CD14-positive monocyte (primary cell): ENCODE data around the gene MC4R. TPM values are rescaled to one million over a fixed set of nuclear protein-coding genes. Genes with fewer than 3 reads are reported as not detected.

ENCODE experiments used
- DNase-seq, 3 donors: peaks; one replicate each; pipeline ENCODE4 v3.0.0-alpha.2; 2011 to 2022
- H2AFZ ChIP-seq: 2 replicates; pipeline ENCODE4 v1.6.0; 2012; ENCODE audit warnings: mild to moderate bottlenecking, low read depth, low read length, inconsistent platforms; ENCODE audit not compliant: insufficient read depth, poor library complexity, severe bottlenecking
- H3K27ac ChIP-seq, 2 donors: 1 replicate in 1 of 2; 2 replicates in 1 of 2; pipeline ENCODE4 v1.5.1; 2012 to 2013; ENCODE audit warnings: low read length in 2 of 2, control low read depth in 1 of 2, inconsistent platforms in 1 of 2, low read depth in 1 of 2, mild to moderate bottlenecking in 1 of 2
- H3K27me3 ChIP-seq, 2 donors: one replicate each; pipeline versions ENCODE4 v1.6.0 to v1.6.1; 2011 to 2013; ENCODE audit warnings: low read length in 2 of 2; ENCODE audit not compliant: control insufficient read depth in 2 of 2, insufficient read depth in 2 of 2
- H3K36me3 ChIP-seq, 2 donors: replicated peaks in 1 of 2; 1 replicate in 1 of 2; 2 replicates in 1 of 2; pipeline versions ENCODE4 v1.5.1 to v1.6.1; 2012 to 2013; ENCODE audit warnings: low read length in 2 of 2, control low read depth in 1 of 2, inconsistent platforms in 1 of 2, mild to moderate bottlenecking in 1 of 2; ENCODE audit not compliant: insufficient read depth in 2 of 2, control insufficient read depth in 1 of 2
- H3K4me1 ChIP-seq, 2 donors: 1 replicate in 1 of 2; 2 replicates in 1 of 2; pipeline versions ENCODE4 v1.5.1 to v1.6.1; 2012 to 2013; ENCODE audit warnings: low read length in 2 of 2, control low read depth in 1 of 2, inconsistent platforms in 1 of 2, mild to moderate bottlenecking in 1 of 2, moderate library complexity in 1 of 2; ENCODE audit not compliant: insufficient read depth in 2 of 2, control insufficient read depth in 1 of 2
- H3K4me2 ChIP-seq: replicated peaks from 2 replicates; pipeline ENCODE3; 2012; ENCODE audit warnings: low read length, moderate library complexity, mild to moderate bottlenecking; ENCODE audit not compliant: poor library complexity, severe bottlenecking; ENCODE audit errors: extremely low read depth
- H3K4me3 ChIP-seq, 3 experiments: fragments of 200-600 bp in 1 of 3; sonication (generic) in 1 of 3; replicated peaks in 1 of 3; 1 replicate in 2 of 3; 2 replicates in 1 of 3; pipeline ENCODE4 v1.5.1; 2011 to 2013; ENCODE audit warnings: low read length in 3 of 3, mild to moderate bottlenecking in 3 of 3, control low read depth in 2 of 3, low read depth in 2 of 3, inconsistent platforms in 1 of 3, moderate library complexity in 1 of 3
- H3K79me2 ChIP-seq: 2 replicates; pipeline ENCODE4 v1.6.0; 2012; ENCODE audit warnings: mild to moderate bottlenecking, control low read depth, inconsistent platforms, low read length, moderate library complexity; ENCODE audit not compliant: insufficient read depth
- H3K9ac ChIP-seq: 2 replicates; pipeline ENCODE4 v1.6.0; 2017; ENCODE audit warnings: low read length, mild to moderate bottlenecking; ENCODE audit not compliant: insufficient read depth, poor library complexity, severe bottlenecking
- H3K9me3 ChIP-seq, 2 donors: replicated peaks in 1 of 2; 1 replicate in 1 of 2; 2 replicates in 1 of 2; pipeline versions ENCODE4 v1.5.1 to v1.6.1; 2012 to 2013; ENCODE audit warnings: low read length in 2 of 2, control low read depth in 1 of 2; ENCODE audit not compliant: control insufficient read depth in 1 of 2, insufficient read depth in 1 of 2
- H4K20me1 ChIP-seq: 2 replicates; pipeline ENCODE4 v1.6.0; 2012; ENCODE audit warnings: mild to moderate bottlenecking, low read length, control low read depth, moderate library complexity; ENCODE audit not compliant: insufficient read depth
- H3K27ac Mint-ChIP-seq, 7 donors: one replicate each; pipeline ENCODE4 v1.8.0; 2020; ENCODE audit warnings: mild to moderate bottlenecking in 7 of 7, mixed read lengths in 7 of 7, moderate library complexity in 6 of 7, inconsistent platforms in 2 of 7
- H3K27me3 Mint-ChIP-seq, 3 donors: one replicate each; pipeline ENCODE4 v1.8.0; 2021 to 2022; ENCODE audit warnings: low read depth in 3 of 3, mild to moderate bottlenecking in 3 of 3, mixed read lengths in 3 of 3, moderate library complexity in 3 of 3, inconsistent platforms in 1 of 3
- H3K36me3 Mint-ChIP-seq, 2 donors: one replicate each; pipeline ENCODE4 v1.8.0; 2020; ENCODE audit warnings: mixed read lengths in 2 of 2, inconsistent platforms in 1 of 2, mild to moderate bottlenecking in 1 of 2
- H3K4me1 Mint-ChIP-seq: one replicate; pipeline ENCODE4 v1.8.0; 2020; ENCODE audit warnings: mild to moderate bottlenecking, mixed read lengths
- H3K4me3 Mint-ChIP-seq, 2 donors: one replicate each; pipeline ENCODE4 v1.8.0; 2020; ENCODE audit warnings: mild to moderate bottlenecking in 2 of 2, mixed read lengths in 2 of 2, moderate library complexity in 1 of 2
- H3K9me3 Mint-ChIP-seq, 7 donors: one replicate each; pipeline ENCODE4 v1.8.0; 2020 to 2022; ENCODE audit warnings: mixed read lengths in 7 of 7, mild to moderate bottlenecking in 6 of 7, moderate library complexity in 6 of 7, inconsistent platforms in 2 of 7
- WGBS: methylation state at CpG from one replicate; pipeline ENCODE4 v1.1.5; 2013; ENCODE audit warnings: missing lambda C conversion rate; ENCODE audit not compliant: insufficient coverage; 5-methylcytosine and 5-hydroxymethylcytosine counted together
- intact Hi-C, 2 donors: fragments of 100-400 bp; cut with micrococcal nuclease; formaldehyde crosslinking; loops; one replicate each; pipeline versions ENCODE4 v1.15.0 to v1.15.1; 2023
- polyA plus RNA-seq, 3 donors: library from polyadenylated mRNA; depleted of rRNA in 1 of 3; unstranded in 2 of 3; stranded (reverse) in 1 of 3; fragments of 300-500 nt in 2 of 3; fragments of >200 nt in 1 of 3; fragmentation: Illumina TruSeq in 2 of 3; gene quantifications; 1 replicate in 2 of 3; 2 replicates in 1 of 3; pipeline ENCODE4 v1.2.3, GENCODE V29; 2012 to 2021
- TF ChIP-seq, protein P1 (sequence below): fragments of 200-600 bp; IDR thresholded peaks from one replicate; pipeline ENCODE4 v1.8.0; 2022; ENCODE audit warnings: antibody characterized with exemption, mild to moderate bottlenecking

MC4R gene
- polyA plus RNA-seq, 3 donors: not detected

DNA sequence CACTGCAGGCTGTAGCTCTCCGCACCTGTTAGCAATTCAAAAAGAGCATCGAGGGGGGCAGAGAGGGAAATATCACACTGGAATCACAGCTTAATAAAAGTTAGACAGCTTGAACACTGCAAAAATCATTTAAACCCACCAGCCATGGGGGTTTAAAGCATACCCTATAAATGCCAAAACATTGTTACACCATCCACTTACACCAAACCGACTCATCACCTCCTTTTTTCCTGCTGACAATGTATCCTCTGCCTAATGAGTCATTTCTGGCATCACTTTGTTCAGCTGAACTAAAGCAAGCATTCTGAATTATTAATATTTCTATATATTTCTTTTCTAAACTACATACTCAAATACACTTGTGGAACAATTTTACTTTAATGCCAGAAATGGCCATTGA lies 21.6 kb downstream of the MC4R start:
- TF ChIP-seq, protein P1, sequence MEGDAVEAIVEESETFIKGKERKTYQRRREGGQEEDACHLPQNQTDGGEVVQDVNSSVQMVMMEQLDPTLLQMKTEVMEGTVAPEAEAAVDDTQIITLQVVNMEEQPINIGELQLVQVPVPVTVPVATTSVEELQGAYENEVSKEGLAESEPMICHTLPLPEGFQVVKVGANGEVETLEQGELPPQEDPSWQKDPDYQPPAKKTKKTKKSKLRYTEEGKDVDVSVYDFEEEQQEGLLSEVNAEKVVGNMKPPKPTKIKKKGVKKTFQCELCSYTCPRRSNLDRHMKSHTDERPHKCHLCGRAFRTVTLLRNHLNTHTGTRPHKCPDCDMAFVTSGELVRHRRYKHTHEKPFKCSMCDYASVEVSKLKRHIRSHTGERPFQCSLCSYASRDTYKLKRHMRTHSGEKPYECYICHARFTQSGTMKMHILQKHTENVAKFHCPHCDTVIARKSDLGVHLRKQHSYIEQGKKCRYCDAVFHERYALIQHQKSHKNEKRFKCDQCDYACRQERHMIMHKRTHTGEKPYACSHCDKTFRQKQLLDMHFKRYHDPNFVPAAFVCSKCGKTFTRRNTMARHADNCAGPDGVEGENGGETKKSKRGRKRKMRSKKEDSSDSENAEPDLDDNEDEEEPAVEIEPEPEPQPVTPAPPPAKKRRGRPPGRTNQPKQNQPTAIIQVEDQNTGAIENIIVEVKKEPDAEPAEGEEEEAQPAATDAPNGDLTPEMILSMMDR: no peak
- DNase-seq: no peak

DNA sequence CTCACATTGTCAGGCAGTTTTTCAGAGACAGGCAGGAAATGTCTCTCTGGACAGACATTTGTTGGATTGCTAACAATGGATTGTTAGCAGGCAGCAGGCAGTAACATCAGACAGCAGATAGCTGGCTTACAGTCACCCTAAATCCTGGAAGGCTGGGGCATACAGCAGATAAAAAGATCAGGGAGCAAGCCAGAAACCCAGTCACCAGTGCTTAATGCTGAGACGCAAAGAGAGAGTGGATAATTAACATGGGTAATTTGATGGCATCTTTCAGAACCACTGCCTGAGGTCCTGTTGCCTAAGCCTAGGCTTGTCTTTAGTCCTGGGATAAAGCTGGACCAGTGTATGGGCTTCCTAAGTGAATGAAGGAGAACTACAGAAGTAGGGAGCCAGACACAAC lies 22.4 kb downstream of the MC4R start:
- H3K9me3 Mint-ChIP-seq: peaks cover 0 to 6% (median 0%) of the 10 kb centered on the region in 7 donors

More for the DNA sequence above, 21.6 kb downstream of the MC4R start:
- H3K4me2 ChIP-seq: no peak overlapping the region
- no peak overlapping the region for H3K9ac ChIP-seq
- no peaks in the 10 kb centered on the region for H3K79me2 ChIP-seq
- H3K4me1 ChIP-seq: no peaks in the 10 kb centered on the region
- Mint-ChIP-seq H3K36me3 (no peaks in the 10 kb centered on the region), H3K27ac (no peak overlapping the region), H3K4me3 (no peak overlapping the region), H3K4me1 (no peaks in the 10 kb centered on the region), H3K27me3 (peaks cover 0 to 2% (median 1%) of the 10 kb centered on the region in 3 donors), H3K9me3 (peaks cover 0 to 6% (median 0%) of the 10 kb centered on the region in 7 donors)
- no peaks in the 10 kb centered on the region for H4K20me1 ChIP-seq
- H3K4me3 ChIP-seq: no peak overlapping the region
- H3K36me3 ChIP-seq: no peaks in the 10 kb centered on the region
- H2AFZ ChIP-seq: no peak overlapping the region
- H3K9me3 ChIP-seq: no peaks in the 10 kb centered on the region
- H3K27me3 ChIP-seq: no peaks in the 10 kb centered on the region
- intact Hi-C loops: no loop called here
- H3K27ac ChIP-seq: no peak overlapping the region
- WGBS: 100% methylated on average over 2 of the region's 3 CpGs

More for the DNA sequence above, 22.4 kb downstream of the MC4R start:
- peaks cover 0 to 2% (median 1%) of the 10 kb centered on the region in 3 donors for H3K27me3 Mint-ChIP-seq
- 100% methylated on average over 1 of the region's 1 CpG for WGBS
- Histone ChIP-seq H3K9ac (no peak overlapping the region), H3K4me1 (no peaks in the 10 kb centered on the region), H3K4me3 (no peak overlapping the region), H4K20me1 (no peaks in the 10 kb centered on the region), H3K27me3 (no peaks in the 10 kb centered on the region), H3K9me3 (no peaks in the 10 kb centered on the region), H2AFZ (no peak overlapping the region), H3K4me2 (no peak overlapping the region), H3K27ac (no peak overlapping the region), H3K36me3 (no peaks in the 10 kb centered on the region), H3K79me2 (no peaks in the 10 kb centered on the region)
- no peaks in the 10 kb centered on the region for H3K4me1 Mint-ChIP-seq
- intact Hi-C loops: no loop called here
- H3K36me3 Mint-ChIP-seq: no peaks in the 10 kb centered on the region
- H3K27ac Mint-ChIP-seq: no peak overlapping the region
- no peak overlapping the region for H3K4me3 Mint-ChIP-seq
- TF ChIP-seq, protein P1: no peak
- DNase-seq: no peak
